ENCODE results near the gene CAMK1D.
A peak's percentile ranks its signal among the peaks of the same experiment; 100 is the strongest.

CAMK1D gene

GRCh38 chr10:12405342-12406320 lies 56.3 kb downstream of the CAMK1D start:
- DNase-seq = peak; percentile 84

- no peak for DNase-seq
Measured at GRCh38 chr10:12406764-12407400, 57.5 kb downstream of the CAMK1D start.

- DNase-seq = no peak
Measured at GRCh38 chr10:12408472-12408871, 59.1 kb downstream of the CAMK1D start.

GRCh38 chr10:12409161-12409560 lies 59.8 kb downstream of the CAMK1D start:
- DNase-seq = no peak

- no peak for DNase-seq
Measured at GRCh38 chr10:12409613-12410012, 60.3 kb downstream of the CAMK1D start.

- DNase-seq = no peak
Measured at GRCh38 chr10:12412666-12413368, 63.5 kb downstream of the CAMK1D start.

GRCh38 chr10:12413369-12413711 lies 64.0 kb downstream of the CAMK1D start:
- DNase-seq = no peak

GRCh38 chr10:12414278-12414989 lies 65.1 kb downstream of the CAMK1D start:
- no peak for DNase-seq

GRCh38 chr10:12416344-12417050 lies 67.2 kb downstream of the CAMK1D start:
- no peak for DNase-seq

GRCh38 chr10:12417331-12417730 lies 68.0 kb downstream of the CAMK1D start:
- DNase-seq = no peak

GRCh38 chr10:12418000-12418399 lies 68.7 kb downstream of the CAMK1D start:
- DNase-seq = no peak

- peak; percentile 30 for DNase-seq
Measured at GRCh38 chr10:12418725-12419261, 69.4 kb downstream of the CAMK1D start.

- no peak for DNase-seq
Measured at GRCh38 chr10:12419262-12419847, 70.0 kb downstream of the CAMK1D start.

- DNase-seq = peak; percentile 39
Measured at GRCh38 chr10:12420530-12421120, 71.3 kb downstream of the CAMK1D start.

- DNase-seq = no peak
Measured at GRCh38 chr10:12422189-12422588, 72.8 kb downstream of the CAMK1D start.

GRCh38 chr10:12423896-12424295 lies 74.5 kb downstream of the CAMK1D start:
- no peak for DNase-seq

GRCh38 chr10:12427276-12427675 lies 77.9 kb downstream of the CAMK1D start:
- no peak for DNase-seq

- DNase-seq = no peak
Measured at GRCh38 chr10:12428447-12429135, 79.2 kb downstream of the CAMK1D start.

GRCh38 chr10:12430406-12430982 lies 81.1 kb downstream of the CAMK1D start:
- DNase-seq = no peak

Data from NCI-H510A treated with DMSO at 0.1 percent for 48 hours (cell line).